Measurements from ENCODE around the gene GPR176.

The GPR176 gene

DNA sequence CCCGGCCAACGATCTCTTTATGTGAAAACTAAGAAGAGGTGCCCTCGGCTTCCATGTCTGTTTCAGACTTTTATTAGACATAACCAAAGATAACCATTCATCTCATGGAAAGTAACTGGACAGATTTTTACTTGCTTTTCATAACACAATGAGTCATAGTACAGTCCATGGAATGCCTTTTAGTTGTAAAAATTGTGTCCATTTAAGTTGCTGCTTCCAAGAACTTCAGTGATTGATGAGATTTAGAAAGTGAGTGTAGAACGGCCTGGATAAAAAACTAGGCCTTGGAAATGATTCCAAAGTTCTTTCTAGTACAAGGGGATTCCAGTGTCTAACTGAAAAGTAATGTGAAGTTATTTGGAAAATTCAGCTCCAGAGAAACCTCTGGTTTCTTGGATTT lies 24.7 kb upstream of the GPR176 start:
- H3K27me3 ChIP-seq (replicated peaks in 2 of 5; ENCODE audit: control insufficient read depth in 4 of 5, insufficient read depth in 5 of 5, low read length in 4 of 5) = no peaks in the 10 kb centered on the region
- H3K4me1 ChIP-seq (ENCODE audit: control extremely low read depth in 1 of 4, control insufficient read depth in 4 of 4, insufficient read depth in 4 of 4, low read length in 3 of 4) = peaks cover 0 to 2% (median 0%) of the 10 kb centered on the region in 4 experiments
- CTCF ChIA-PET = no interaction called here
- no peak for DNase-seq
- H3K9me3 ChIP-seq (ENCODE audit: control extremely low read depth in 1 of 5, control insufficient read depth in 4 of 5, insufficient read depth in 2 of 5, low read depth in 1 of 5, low read length in 4 of 5) = peaks cover 0 to 9% (median 2%) of the 10 kb centered on the region in 5 experiments
- whole genome bisulfite sequencing (ENCODE audit: insufficient coverage) = 100% methylated on average over 3 of the region's 4 CpGs
- POLR2A ChIA-PET = interaction anchor here (0.6 kb wide), 1 partner anchor 1440 kb away, joined by 3 read pairs; no protein-coding TSS in a partner anchor
- H3K27ac ChIP-seq (ENCODE audit: insufficient read depth in 1 of 2, low read depth in 1 of 2, low read length in 2 of 2, poor library complexity in 1 of 2, severe bottlenecking in 2 of 2) = no peak overlapping the region
- H3K36me3 ChIP-seq (ENCODE audit: control insufficient read depth in 4 of 4, insufficient read depth in 4 of 4, low read length in 3 of 4) = peaks cover 33 to 77% (median 56%) of the 10 kb centered on the region in 4 experiments
- H3K4me3 ChIP-seq (ENCODE audit: control insufficient read depth in 1 of 7, extremely low read depth in 1 of 7, insufficient read depth in 4 of 7, low read depth in 2 of 7, low read length in 6 of 7) = no peak overlapping the region

- POLR2A ChIA-PET = no interaction called here
- 100% methylated on average over 2 of the region's 3 CpGs for WGBS (ENCODE audit: insufficient coverage)
- Histone ChIP-seq H3K27me3 (replicated peaks in 2 of 5; ENCODE audit: control insufficient read depth in 4 of 5, insufficient read depth in 5 of 5, low read length in 4 of 5) (no peaks in the 10 kb centered on the region), H3K9me3 (ENCODE audit: control extremely low read depth in 1 of 5, control insufficient read depth in 4 of 5, insufficient read depth in 2 of 5, low read depth in 1 of 5, low read length in 4 of 5) (peaks cover 0 to 9% (median 2%) of the 10 kb centered on the region in 5 experiments), H3K27ac (ENCODE audit: insufficient read depth in 1 of 2, low read depth in 1 of 2, low read length in 2 of 2, poor library complexity in 1 of 2, severe bottlenecking in 2 of 2) (no peak overlapping the region), H3K4me1 (ENCODE audit: control extremely low read depth in 1 of 4, control insufficient read depth in 4 of 4, insufficient read depth in 4 of 4, low read length in 3 of 4) (peaks cover 0 to 12% (median 0%) of the 10 kb centered on the region in 4 experiments), H3K4me3 (ENCODE audit: control insufficient read depth in 1 of 7, extremely low read depth in 1 of 7, insufficient read depth in 4 of 7, low read depth in 2 of 7, low read length in 6 of 7) (no peak overlapping the region), H3K36me3 (ENCODE audit: control insufficient read depth in 4 of 4, insufficient read depth in 4 of 4, low read length in 3 of 4) (peaks cover 33 to 79% (median 58%) of the 10 kb centered on the region in 4 experiments)
- no peak for DNase-seq
- CTCF ChIA-PET = interaction anchor here (1.0 to 2.4 kb wide), 2 partner anchors 9 to 10 kb away, joined by 3 to 6 read pairs; partner anchors contain the start of gene EIF2AK4
Measured at GRCh38 chr15:39942753-39943150, 22.7 kb upstream of the GPR176 start.

DNA sequence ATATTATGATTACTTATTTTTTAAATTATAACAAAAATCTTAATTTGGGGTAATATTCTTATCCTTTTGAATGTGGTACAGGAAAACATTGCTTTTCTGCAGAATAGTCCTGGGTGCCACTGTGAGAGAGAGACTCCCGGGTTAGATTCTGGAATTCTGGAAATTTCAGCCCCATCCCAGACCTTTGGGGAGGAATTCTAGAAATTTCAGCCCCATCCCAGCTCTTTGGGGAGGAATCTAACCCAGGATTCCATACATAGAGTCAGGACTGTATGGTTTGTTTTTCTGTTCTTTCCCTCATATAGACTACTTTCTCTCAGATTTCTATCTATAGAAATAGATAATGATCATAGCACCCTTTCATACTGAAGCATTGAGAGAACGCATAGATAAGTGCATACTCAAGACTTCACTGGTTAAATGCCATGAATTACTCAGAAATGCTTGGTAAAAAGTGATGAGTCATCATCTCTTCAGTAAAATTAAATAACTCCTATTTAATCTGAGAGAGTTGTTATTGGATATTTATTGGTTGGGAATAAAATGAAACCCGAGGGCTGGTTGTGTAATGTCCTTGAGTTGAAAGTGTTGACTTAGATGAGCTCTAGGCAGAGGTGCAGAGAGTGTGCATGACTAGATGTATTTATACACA lies 22.2 kb upstream of the GPR176 start:
- CTCF ChIA-PET = interaction anchor here (1.0 to 2.4 kb wide), 2 partner anchors 9 to 11 kb away, joined by 3 to 6 read pairs; partner anchors contain the start of gene EIF2AK4
- WGBS (ENCODE audit: insufficient coverage) = 97% methylated on average over 3 of the region's 3 CpGs

GRCh38 chr15:39939487-39940452 lies 19.7 kb upstream of the GPR176 start:
- ChIA-PET POLR2A (no interaction called here), CTCF (interaction anchor here (1.3 kb wide), 1 partner anchor 51 kb away, joined by 3 read pairs; no protein-coding TSS in a partner anchor)
- Histone ChIP-seq H3K36me3 (ENCODE audit: control insufficient read depth in 4 of 4, insufficient read depth in 4 of 4, low read length in 3 of 4) (peaks cover 16 to 59% (median 37%) of the 10 kb centered on the region in 4 experiments), H3K27me3 (replicated peaks in 2 of 5; ENCODE audit: control insufficient read depth in 4 of 5, insufficient read depth in 5 of 5, low read length in 4 of 5) (no peaks in the 10 kb centered on the region), H3K27ac (ENCODE audit: insufficient read depth in 1 of 2, low read depth in 1 of 2, low read length in 2 of 2, poor library complexity in 1 of 2, severe bottlenecking in 2 of 2) (peak overlapping the region in 1 of 2 experiments; percentile 15), H3K9me3 (ENCODE audit: control extremely low read depth in 1 of 5, control insufficient read depth in 4 of 5, insufficient read depth in 2 of 5, low read depth in 1 of 5, low read length in 4 of 5) (peaks cover 0 to 2% (median 0%) of the 10 kb centered on the region in 5 experiments), H3K4me3 (ENCODE audit: control insufficient read depth in 1 of 7, extremely low read depth in 1 of 7, insufficient read depth in 4 of 7, low read depth in 2 of 7, low read length in 6 of 7) (no peak overlapping the region), H3K4me1 (ENCODE audit: control extremely low read depth in 1 of 4, control insufficient read depth in 4 of 4, insufficient read depth in 4 of 4, low read length in 3 of 4) (peaks cover 6 to 23% (median 12%) of the 10 kb centered on the region in 4 experiments)
- whole genome bisulfite sequencing (ENCODE audit: insufficient coverage) = 86% methylated on average over 1 of the region's 6 CpGs
- DNase-seq = no peak

More for the DNA sequence above, 22.2 kb upstream of the GPR176 start:
- no peak overlapping the region for H3K27ac ChIP-seq (ENCODE audit: insufficient read depth in 1 of 2, low read depth in 1 of 2, low read length in 2 of 2, poor library complexity in 1 of 2, severe bottlenecking in 2 of 2)
- H3K27me3 ChIP-seq (replicated peaks in 2 of 5; ENCODE audit: control insufficient read depth in 4 of 5, insufficient read depth in 5 of 5, low read length in 4 of 5) = no peaks in the 10 kb centered on the region
- H3K4me1 ChIP-seq (ENCODE audit: control extremely low read depth in 1 of 4, control insufficient read depth in 4 of 4, insufficient read depth in 4 of 4, low read length in 3 of 4) = peaks cover 0 to 12% (median 0%) of the 10 kb centered on the region in 4 experiments
- POLR2A ChIA-PET = no interaction called here
- peaks cover 0 to 9% (median 2%) of the 10 kb centered on the region in 5 experiments for H3K9me3 ChIP-seq (ENCODE audit: control extremely low read depth in 1 of 5, control insufficient read depth in 4 of 5, insufficient read depth in 2 of 5, low read depth in 1 of 5, low read length in 4 of 5)
- peaks cover 33 to 74% (median 55%) of the 10 kb centered on the region in 4 experiments for H3K36me3 ChIP-seq (ENCODE audit: control insufficient read depth in 4 of 4, insufficient read depth in 4 of 4, low read length in 3 of 4)
- H3K4me3 ChIP-seq (ENCODE audit: control insufficient read depth in 1 of 7, extremely low read depth in 1 of 7, insufficient read depth in 4 of 7, low read depth in 2 of 7, low read length in 6 of 7) = no peak overlapping the region
- DNase-seq = no peak

- no peak for DNase-seq
- Histone ChIP-seq H3K27ac (ENCODE audit: insufficient read depth in 1 of 2, low read depth in 1 of 2, low read length in 2 of 2, poor library complexity in 1 of 2, severe bottlenecking in 2 of 2) (no peak overlapping the region), H3K4me1 (ENCODE audit: control extremely low read depth in 1 of 4, control insufficient read depth in 4 of 4, insufficient read depth in 4 of 4, low read length in 3 of 4) (peaks cover 6 to 35% (median 18%) of the 10 kb centered on the region in 4 experiments), H3K9me3 (ENCODE audit: control extremely low read depth in 1 of 5, control insufficient read depth in 4 of 5, insufficient read depth in 2 of 5, low read depth in 1 of 5, low read length in 4 of 5) (no peaks in the 10 kb centered on the region), H3K27me3 (replicated peaks in 2 of 5; ENCODE audit: control insufficient read depth in 4 of 5, insufficient read depth in 5 of 5, low read length in 4 of 5) (no peaks in the 10 kb centered on the region), H3K4me3 (ENCODE audit: control insufficient read depth in 1 of 7, extremely low read depth in 1 of 7, insufficient read depth in 4 of 7, low read depth in 2 of 7, low read length in 6 of 7) (no peak overlapping the region), H3K36me3 (ENCODE audit: control insufficient read depth in 4 of 4, insufficient read depth in 4 of 4, low read length in 3 of 4) (peaks cover 8 to 40% (median 23%) of the 10 kb centered on the region in 4 experiments)
- WGBS (ENCODE audit: insufficient coverage) = no CpG with 5 or more reads among the region's 5 CpGs
- POLR2A ChIA-PET = no interaction called here
- CTCF ChIA-PET = interaction anchor here (1.3 kb wide), 1 partner anchor 252 kb away, joined by 3 read pairs; no protein-coding TSS in a partner anchor
Measured at GRCh38 chr15:39937696-39938095, 17.6 kb upstream of the GPR176 start.

DNA sequence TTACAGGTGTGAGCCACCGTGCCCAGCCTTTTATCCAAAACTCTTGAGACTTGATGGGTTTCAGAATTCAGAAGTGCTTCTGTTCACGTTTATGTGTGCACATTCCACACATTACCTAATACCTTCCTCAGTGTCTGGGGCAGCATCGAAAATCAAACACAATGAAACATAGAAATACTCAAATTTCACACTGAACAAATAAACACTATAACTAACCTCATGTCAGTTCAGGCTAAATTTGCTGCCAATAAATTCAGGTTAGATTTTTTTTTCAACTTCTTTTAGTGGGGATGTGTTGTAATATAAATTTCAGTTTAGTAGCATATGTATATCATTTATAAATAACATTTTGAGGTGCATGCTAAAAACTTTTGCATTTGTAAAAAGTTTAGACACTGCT lies 16.6 kb upstream of the GPR176 start:
- CTCF ChIA-PET = interaction anchor here (1.3 kb wide), 1 partner anchor 251 kb away, joined by 3 read pairs; no protein-coding TSS in a partner anchor

More for the DNA sequence above, 16.6 kb upstream of the GPR176 start:
- POLR2A ChIA-PET = no interaction called here
- WGBS (ENCODE audit: insufficient coverage) = 96% methylated on average over 3 of the region's 3 CpGs
- H3K27me3 ChIP-seq (replicated peaks in 2 of 5; ENCODE audit: control insufficient read depth in 4 of 5, insufficient read depth in 5 of 5, low read length in 4 of 5) = no peaks in the 10 kb centered on the region
- H3K36me3 ChIP-seq (ENCODE audit: control insufficient read depth in 4 of 4, insufficient read depth in 4 of 4, low read length in 3 of 4) = peaks cover 7 to 33% (median 19%) of the 10 kb centered on the region in 4 experiments
- no peak overlapping the region for H3K4me3 ChIP-seq (ENCODE audit: control insufficient read depth in 1 of 7, extremely low read depth in 1 of 7, insufficient read depth in 4 of 7, low read depth in 2 of 7, low read length in 6 of 7)
- H3K27ac ChIP-seq (ENCODE audit: insufficient read depth in 1 of 2, low read depth in 1 of 2, low read length in 2 of 2, poor library complexity in 1 of 2, severe bottlenecking in 2 of 2) = no peak overlapping the region
- DNase-seq = no peak
- no peaks in the 10 kb centered on the region for H3K9me3 ChIP-seq (ENCODE audit: control extremely low read depth in 1 of 5, control insufficient read depth in 4 of 5, insufficient read depth in 2 of 5, low read depth in 1 of 5, low read length in 4 of 5)
- peaks cover 6 to 35% (median 18%) of the 10 kb centered on the region in 4 experiments for H3K4me1 ChIP-seq (ENCODE audit: control extremely low read depth in 1 of 4, control insufficient read depth in 4 of 4, insufficient read depth in 4 of 4, low read length in 3 of 4)

Data from common myeloid progenitor, CD34-positive (primary cell).